ENCODE data around the gene SEC23B. TPM values are rescaled to one million over a fixed set of nuclear protein-coding genes. Genes with fewer than 3 reads are reported as not detected.
"Not testable (repeated sequence)": the region's sequence is repeated elsewhere in the genome, so short reads cannot be mapped to it uniquely, and the experiment has no call there.

The SEC23B gene
- total RNA-seq, 1 experiment from 2014 or later, result 139 TPM

- no peak for DNase-seq (ENCODE audit: unreplicated experiment)
- ChIA-PET POLR2A (interaction anchor here (0.5 to 4.8 kb wide), 20 partner anchors 10 to 1478 kb away, joined by 3 to 283 read pairs (median 4); partner anchors contain the start of genes DZANK1, MGME1, POLR3F and SEC23B), CTCF (interaction anchor here (0.6 to 4.5 kb wide), 7 partner anchors 10 to 1429 kb away, joined by 3 to 37 read pairs (median 3); partner anchors contain the start of gene SEC23B)
- no peak overlapping the region for H3K27ac Mint-ChIP-seq (ENCODE audit: low read depth, unreplicated experiment)
- no peaks in the 10 kb centered on the region for H3K4me1 Mint-ChIP-seq (ENCODE audit: insufficient read depth, unreplicated experiment)
- no peaks in the 10 kb centered on the region for H3K36me3 Mint-ChIP-seq (ENCODE audit: insufficient read depth, unreplicated experiment)
- H3K27me3 Mint-ChIP-seq (ENCODE audit: insufficient read depth, unreplicated experiment), result no peaks in the 10 kb centered on the region
- TF ChIP-seq CTCF (IDR thresholded peaks at IDR 0.05; ENCODE audit: unreplicated experiment), result no peak
- BruUV-seq (replicated peaks), result no TSS peak
- no peaks in the 10 kb centered on the region for H3K9me3 Mint-ChIP-seq (ENCODE audit: unreplicated experiment)
- H3K4me3 Mint-ChIP-seq (ENCODE audit: unreplicated experiment), result peak overlapping the region; percentile 91
- intact Hi-C loops (cut with micrococcal nuclease), result no loop called here
Measured at GRCh38 chr20:18497603-18498002, 10.1 kb upstream of the SEC23B start.

GRCh38 chr20:18501672-18502071, 6.1 kb upstream of the SEC23B start:
- DNase-seq (ENCODE audit: unreplicated experiment); H3K9me3 Mint-ChIP-seq (ENCODE audit: unreplicated experiment); POLR2A ChIA-PET; BruUV-seq (replicated peaks); intact Hi-C loops (cut with micrococcal nuclease); H3K36me3 Mint-ChIP-seq (ENCODE audit: insufficient read depth, unreplicated experiment); H3K4me1 Mint-ChIP-seq (ENCODE audit: insufficient read depth, unreplicated experiment); H3K27me3 Mint-ChIP-seq (ENCODE audit: insufficient read depth, unreplicated experiment); H3K4me3 Mint-ChIP-seq (ENCODE audit: unreplicated experiment); H3K27ac Mint-ChIP-seq (ENCODE audit: low read depth, unreplicated experiment): not testable (repeated sequence)
- CTCF ChIA-PET, result interaction anchor here (1.7 kb wide), 1 partner anchor 88 kb away, joined by 4 read pairs; no protein-coding TSS in a partner anchor

- Mint-ChIP-seq H3K27me3 (ENCODE audit: insufficient read depth, unreplicated experiment) (no peaks in the 10 kb centered on the region), H3K4me1 (ENCODE audit: insufficient read depth, unreplicated experiment) (no peaks in the 10 kb centered on the region), H3K27ac (ENCODE audit: low read depth, unreplicated experiment) (no peak overlapping the region), H3K9me3 (ENCODE audit: unreplicated experiment) (no peaks in the 10 kb centered on the region), H3K4me3 (ENCODE audit: unreplicated experiment) (no peak overlapping the region), H3K36me3 (ENCODE audit: insufficient read depth, unreplicated experiment) (peaks cover 13% of the 10 kb centered on the region)
- no TSS peak for BruUV-seq (replicated peaks)
- TF ChIP-seq CTCF (IDR thresholded peaks at IDR 0.05; ENCODE audit: unreplicated experiment), result no peak
- ChIA-PET POLR2A (interaction anchor here (1.0 to 5.7 kb wide), 3 partner anchors 7 to 62 kb away, joined by 3 to 283 read pairs (median 108); partner anchors contain the start of genes DZANK1, POLR3F, RBBP9 and SMIM26), CTCF (interaction anchor here (0.6 kb wide), 2 partner anchors 91 to 1359 kb away, joined by 3 to 4 read pairs; no protein-coding TSS in a partner anchor)
- intact Hi-C loops (cut with micrococcal nuclease), result loop anchor here (5.0 kb wide), 1 partner anchor 63 kb away; the partner anchor contains the start of gene SMIM26
- no peak for DNase-seq (ENCODE audit: unreplicated experiment)
Measured at GRCh38 chr20:18504479-18505060, 3.2 kb upstream of the SEC23B start.

- peak; percentile 17 for DNase-seq (ENCODE audit: unreplicated experiment)
- intact Hi-C loops (cut with micrococcal nuclease), result loop anchor here (2.0 to 5.0 kb wide), 2 partner anchors 40 to 61 kb away; partner anchors contain the start of genes DZANK1, POLR3F and SMIM26
- POLR2A ChIA-PET, result interaction anchor here (0.7 to 5.7 kb wide), 40 partner anchors 9 to 1545 kb away, joined by 3 to 283 read pairs (median 6); partner anchors contain the start of genes CFAP61, CRNKL1, DSTN and DTD1
- TF ChIP-seq CTCF (IDR thresholded peaks at IDR 0.05; ENCODE audit: unreplicated experiment), result no peak
- BruUV-seq (replicated peaks), result TSS peak; percentile 94
- peak overlapping the region; percentile 100 for H3K27ac Mint-ChIP-seq (ENCODE audit: low read depth, unreplicated experiment)
- CTCF ChIA-PET, result interaction anchor here (0.6 to 4.6 kb wide), 9 partner anchors 8 to 113 kb away, joined by 3 to 37 read pairs (median 4); partner anchors contain the start of gene RBBP9
- H3K4me3 Mint-ChIP-seq (ENCODE audit: unreplicated experiment), result peak overlapping the region; percentile 100
- no peaks in the 10 kb centered on the region for H3K9me3 Mint-ChIP-seq (ENCODE audit: unreplicated experiment)
- H3K4me1 Mint-ChIP-seq (ENCODE audit: insufficient read depth, unreplicated experiment), result peaks cover 14% of the 10 kb centered on the region
- H3K27me3 Mint-ChIP-seq (ENCODE audit: insufficient read depth, unreplicated experiment), result no peaks in the 10 kb centered on the region
- peaks cover 34% of the 10 kb centered on the region for H3K36me3 Mint-ChIP-seq (ENCODE audit: insufficient read depth, unreplicated experiment)
Measured at GRCh38 chr20:18506744-18507143, 996 bp upstream of the SEC23B start.

Data from MCF 10A (cell line).